Subcutaneous adipose tissue (tissue), 4 donors: Measurements from ENCODE around the gene CARS1. TPM values are rescaled to one million over a fixed set of nuclear protein-coding genes. Genes with fewer than 3 reads are reported as not detected.

Experiments used
- CTCF ChIP-seq: fragments of 450-650 bp; IDR thresholded peaks from one replicate; pipeline ENCODE4 v1.5.1; 2016; ENCODE audit warnings: low read depth, mild to moderate bottlenecking, control low read depth, antibody characterized with exemption, moderate library complexity
- total RNA-seq, 4 donors: library from RNA; depleted of rRNA; stranded (reverse); fragments of >200 nt; gene quantifications; one replicate each; pipeline ENCODE4 v1.1.0, GENCODE V29; 2016

Gene CARS1
- total RNA-seq, 4 donors from 2014 or later = 30.4 to 59.5 (median 36.1) TPM

GRCh38 chr11:2963112-2963754 lies 94.0 kb downstream of the CARS1 start:
- TF ChIP-seq CTCF = no peak

- no peak for TF ChIP-seq CTCF
Measured at GRCh38 chr11:2961080-2961479, 96.1 kb downstream of the CARS1 start.

GRCh38 chr11:2960139-2960538 lies 97.1 kb downstream of the CARS1 start:
- TF ChIP-seq CTCF = no peak

- TF ChIP-seq CTCF = no peak
Measured at GRCh38 chr11:2958251-2958650, 99.0 kb downstream of the CARS1 start.

GRCh38 chr11:2955906-2956476 lies 101.2 kb downstream of the CARS1 start:
- no peak for TF ChIP-seq CTCF

GRCh38 chr11:2954263-2954662 lies 103.0 kb downstream of the CARS1 start:
- no peak for TF ChIP-seq CTCF

- no peak for TF ChIP-seq CTCF
Measured at GRCh38 chr11:2952290-2952689, 104.9 kb downstream of the CARS1 start.
